ENCODE data around the gene ITGAD.

DNA sequence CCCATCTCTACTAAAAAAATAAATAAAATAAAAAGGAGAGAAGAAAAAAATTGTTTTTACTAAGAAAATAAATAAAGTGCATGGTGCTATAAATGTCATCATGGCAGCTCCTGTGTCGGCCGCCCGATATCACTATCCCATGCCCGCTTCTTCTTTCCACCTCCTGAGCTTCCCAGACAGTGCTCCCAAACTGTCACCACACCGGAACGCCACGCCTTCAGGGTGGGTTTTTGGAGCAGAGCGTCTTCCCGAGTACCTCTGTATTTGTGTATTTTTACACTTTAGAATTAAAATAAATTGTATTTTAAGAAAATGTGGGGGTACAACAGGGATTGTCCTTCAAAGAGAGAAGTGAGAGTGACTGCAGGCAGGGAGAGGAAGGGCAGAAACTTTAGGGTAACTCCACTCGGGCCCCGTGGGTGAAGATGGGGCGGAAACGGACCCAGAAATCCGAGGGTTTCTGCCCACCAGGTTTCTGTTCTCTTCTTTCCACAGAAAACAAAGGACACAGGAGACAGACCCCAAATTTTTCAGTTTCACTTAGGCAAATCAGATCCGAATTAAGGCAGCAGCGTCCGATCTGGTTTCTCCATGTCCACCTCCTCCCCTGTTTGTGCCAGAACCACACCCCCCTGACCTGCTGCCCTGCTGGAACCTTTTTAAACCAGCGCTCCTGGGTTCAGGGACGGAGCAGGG lies 41.7 kb upstream of the ITGAD start:
- TF ChIP-seq, protein P1, sequence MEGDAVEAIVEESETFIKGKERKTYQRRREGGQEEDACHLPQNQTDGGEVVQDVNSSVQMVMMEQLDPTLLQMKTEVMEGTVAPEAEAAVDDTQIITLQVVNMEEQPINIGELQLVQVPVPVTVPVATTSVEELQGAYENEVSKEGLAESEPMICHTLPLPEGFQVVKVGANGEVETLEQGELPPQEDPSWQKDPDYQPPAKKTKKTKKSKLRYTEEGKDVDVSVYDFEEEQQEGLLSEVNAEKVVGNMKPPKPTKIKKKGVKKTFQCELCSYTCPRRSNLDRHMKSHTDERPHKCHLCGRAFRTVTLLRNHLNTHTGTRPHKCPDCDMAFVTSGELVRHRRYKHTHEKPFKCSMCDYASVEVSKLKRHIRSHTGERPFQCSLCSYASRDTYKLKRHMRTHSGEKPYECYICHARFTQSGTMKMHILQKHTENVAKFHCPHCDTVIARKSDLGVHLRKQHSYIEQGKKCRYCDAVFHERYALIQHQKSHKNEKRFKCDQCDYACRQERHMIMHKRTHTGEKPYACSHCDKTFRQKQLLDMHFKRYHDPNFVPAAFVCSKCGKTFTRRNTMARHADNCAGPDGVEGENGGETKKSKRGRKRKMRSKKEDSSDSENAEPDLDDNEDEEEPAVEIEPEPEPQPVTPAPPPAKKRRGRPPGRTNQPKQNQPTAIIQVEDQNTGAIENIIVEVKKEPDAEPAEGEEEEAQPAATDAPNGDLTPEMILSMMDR (IDR thresholded peaks at IDR 0.05; ENCODE audit: borderline replicate concordance, extremely low read depth, low read length, poor library complexity, severe bottlenecking) = no peak
- TF ChIP-seq EZH2 (IDR thresholded peaks at IDR 0.05; ENCODE audit: borderline replicate concordance, low read depth, low read length, severe bottlenecking) = no peak
